GM23338 (cell line): ENCODE data around the gene RAB34. TPM values are rescaled to one million over a fixed set of nuclear protein-coding genes. Genes with fewer than 3 reads are reported as not detected.

ENCODE experiments used
- ATAC-seq: fragments of 200-7000 bp; cut with Tn5 transposase; 3 replicates; pipeline ENCODE4 v1.9.1; 2020
- DNase-seq: peaks from one replicate; pipeline ENCODE4 v3.0.0-alpha.2; 2015; ENCODE audit warnings: low spot score
- H2AFZ ChIP-seq: fragments of 200-600 bp; sonication (generic); 2 replicates; pipeline ENCODE4 v1.8.0; 2016; ENCODE audit warnings: antibody characterized with exemption, mild to moderate bottlenecking, moderate library complexity
- H3F3A ChIP-seq: fragments of 200-600 bp; sonication (generic); replicated peaks from 2 replicates; pipeline ENCODE4 v1.8.0; 2017; ENCODE audit warnings: antibody characterized with exemption, mixed run types, low read depth
- H3K27ac ChIP-seq: fragments of 200-600 bp; sonication (generic); 2 replicates; pipeline ENCODE4 v1.6.1; 2016; ENCODE audit warnings: low read depth
- H3K27me3 ChIP-seq: fragments of 200-600 bp; sonication (generic); 2 replicates; pipeline ENCODE4 v1.8.0; 2016; ENCODE audit warnings: mild to moderate bottlenecking, mixed run types, moderate library complexity; ENCODE audit not compliant: insufficient read depth
- H3K36me3 ChIP-seq: fragments of 200-600 bp; sonication (generic); 2 replicates; pipeline ENCODE4 v1.8.0; 2016; ENCODE audit warnings: mild to moderate bottlenecking; ENCODE audit not compliant: insufficient read depth
- H3K4me1 ChIP-seq: fragments of 200-600 bp; sonication (generic); 2 replicates; pipeline ENCODE4 v1.8.0; 2016; ENCODE audit warnings: mild to moderate bottlenecking, moderate library complexity; ENCODE audit not compliant: insufficient read depth
- H3K4me2 ChIP-seq: fragments of 200-600 bp; sonication (generic); 2 replicates; pipeline ENCODE4 v1.7.1; 2017; ENCODE audit warnings: mixed run types
- H3K4me3 ChIP-seq: fragments of 200-600 bp; sonication (generic); 2 replicates; pipeline ENCODE4 v1.6.1; 2016; ENCODE audit warnings: mixed run types
- H3K79me2 ChIP-seq: fragments of 200-600 bp; sonication (generic); replicated peaks from 2 replicates; pipeline ENCODE4 v1.8.0; 2017; ENCODE audit warnings: mild to moderate bottlenecking; ENCODE audit not compliant: insufficient read depth
- H3K9me2 ChIP-seq: fragments of 200-600 bp; sonication (generic); 2 replicates; pipeline ENCODE4 v1.8.0; 2017; ENCODE audit not compliant: insufficient read depth
- H4K20me1 ChIP-seq: fragments of 200-600 bp; sonication (generic); replicated peaks from 2 replicates; pipeline ENCODE4 v1.8.0; 2017; ENCODE audit warnings: mild to moderate bottlenecking; ENCODE audit not compliant: insufficient read depth
- H3K27ac Mint-ChIP-seq: 2 replicates; pipeline ENCODE4 v1.8.0; 2020; ENCODE audit warnings: inconsistent platforms, mild to moderate bottlenecking, moderate library complexity, mixed read lengths
- H3K27me3 Mint-ChIP-seq: 3 replicates; pipeline ENCODE4 v1.8.0; 2022; ENCODE audit warnings: low read depth, mild to moderate bottlenecking, moderate library complexity, mixed read lengths, inconsistent platforms; ENCODE audit not compliant: insufficient read depth, poor library complexity
- H3K36me3 Mint-ChIP-seq: 3 replicates; pipeline ENCODE4 v1.8.0; 2021; ENCODE audit warnings: low read depth, mild to moderate bottlenecking, inconsistent platforms, moderate library complexity, mixed read lengths
- H3K4me1 Mint-ChIP-seq: 3 replicates; pipeline ENCODE4 v1.8.0; 2020; ENCODE audit warnings: mild to moderate bottlenecking, inconsistent platforms, mixed read lengths
- H3K4me3 Mint-ChIP-seq: 3 replicates; pipeline ENCODE4 v1.8.0; 2021; ENCODE audit warnings: moderate library complexity, mild to moderate bottlenecking, inconsistent platforms, mixed read lengths
- H3K9me3 Mint-ChIP-seq: 3 replicates; pipeline ENCODE4 v1.8.0; 2020; ENCODE audit warnings: moderate library complexity, mild to moderate bottlenecking, inconsistent platforms, mixed read lengths
- CREB1 ChIP-seq: fragments of 250-450 bp; sonication (Bioruptor Pico); IDR thresholded peaks from 2 replicates; pipeline ENCODE4 v1.5.0; 2020; ENCODE audit warnings: low read depth, mild to moderate bottlenecking, moderate library complexity
- CTCF ChIP-seq, 2 experiments: fragments of 200-600 bp in 1 of 2; sonication (generic) in 1 of 2; conservative IDR thresholded peaks; 2 replicates each; pipeline versions ENCODE4 v1.5.1 to v1.6.1; 2016 to 2017; ENCODE audit warnings: antibody characterized with exemption in 2 of 2, low read depth in 2 of 2, mild to moderate bottlenecking in 2 of 2, moderate library complexity in 1 of 2
- ETS1 ChIP-seq: IDR thresholded peaks from 2 replicates; pipeline ENCODE4 v1.6.1; 2016; ENCODE audit warnings: antibody characterized with exemption
- JUNB ChIP-seq: IDR thresholded peaks from one replicate; pipeline ENCODE4 v1.6.1; 2016; ENCODE audit warnings: antibody characterized with exemption; ENCODE audit not compliant: unreplicated experiment
- NANOG ChIP-seq: IDR thresholded peaks from 2 replicates; pipeline ENCODE4 v1.6.1; 2016; ENCODE audit warnings: antibody characterized with exemption, borderline replicate concordance
- REST ChIP-seq: IDR thresholded peaks from one replicate; pipeline ENCODE4 v1.6.1; 2018; ENCODE audit warnings: antibody characterized with exemption; ENCODE audit not compliant: unreplicated experiment
- ZNF331 ChIP-seq: fragments of 250-450 bp; sonication (Bioruptor Pico); IDR thresholded peaks from 2 replicates; pipeline ENCODE4 v1.5.0; 2020; ENCODE audit warnings: low read depth, mild to moderate bottlenecking, moderate library complexity
- ZNF462 ChIP-seq: fragments of 250-450 bp; sonication (Bioruptor Pico); IDR thresholded peaks from 2 replicates; pipeline ENCODE4 v1.5.0; 2020; ENCODE audit warnings: mild to moderate bottlenecking, moderate library complexity
- polyA plus RNA-seq: library from polyadenylated mRNA; unstranded; fragments of >200 nt; fragmentation: Nextera tagmentation; extraction: Ambion mirVana; gene quantifications from 2 replicates; pipeline ENCODE4 v1.2.1, GENCODE V29; 2016
- total RNA-seq: library from RNA; depleted of rRNA; stranded (reverse); fragments of >200 nt; shearing (Covaris generic); gene quantifications from 2 replicates; pipeline ENCODE4 v1.2.3, GENCODE V29; 2014

The RAB34 gene
- total and polyA plus RNA-seq, 2 experiments from 2014 or later, result 184 to 394 TPM

- no peak for ATAC-seq
- H3K4me1 Mint-ChIP-seq, result peaks cover 44% of the 10 kb centered on the region
- Histone ChIP-seq H3K4me2 (no peak overlapping the region), H3K4me3 (no peak overlapping the region), H3K27me3 (no peaks in the 10 kb centered on the region), H3K4me1 (peaks cover 9% of the 10 kb centered on the region; the same call in 1 of the 2 replicates), H3K79me2 (peaks cover 7% of the 10 kb centered on the region; the same call in 1 of the 2 replicates), H3K9me2 (no peaks in the 10 kb centered on the region), H2AFZ (no peak overlapping the region), H3F3A (peaks cover 16% of the 10 kb centered on the region), H3K36me3 (peaks cover 8% of the 10 kb centered on the region; the same call in 1 of the 2 replicates), H3K27ac (peak overlapping the region; percentile 45; the same call in 1 of the 2 replicates), H4K20me1 (peaks cover 7% of the 10 kb centered on the region; the same call in 1 of the 2 replicates)
- H3K4me3 Mint-ChIP-seq, result no peak overlapping the region
- DNase-seq, result no peak
- H3K27me3 Mint-ChIP-seq, result peaks cover 24% of the 10 kb centered on the region
- no peak for TF ChIP-seq REST
- TF ChIP-seq ZNF462 (CRISPR knock-in tag), result no peak
- no peak for TF ChIP-seq CREB1 (CRISPR knock-in tag)
- no peak for TF ChIP-seq ETS1
- no peak for TF ChIP-seq JUNB
- no peak for TF ChIP-seq ZNF331 (CRISPR knock-in tag)
- no peak for TF ChIP-seq CTCF (conservative IDR thresholded peaks at IDR 0.05; ENCODE audit: low read depth in 2 of 2)
- no peak for TF ChIP-seq NANOG
- H3K9me3 Mint-ChIP-seq, result no peaks in the 10 kb centered on the region; the same call in 2 of the 3 replicates
- peak overlapping the region; percentile 39; the same call in 1 of the 2 replicates for H3K27ac Mint-ChIP-seq
- peaks cover 57% of the 10 kb centered on the region for H3K36me3 Mint-ChIP-seq
These were observed 13.3 kb downstream of the RAB34 start for GRCh38 chr17:28704219-28704858.
